ENCODE measurements around the gene CNTN4. TPM values are rescaled to one million over a fixed set of nuclear protein-coding genes. Genes with fewer than 3 reads are reported as not detected.

Gene CNTN4
- total RNA-seq, 2 experiments from 2014 or later = not detected

GRCh38 chr3:2727101-2727500 is 628.4 kb downstream of the CNTN4 start:
- DNase-seq = no peak
- H3K27me3 Mint-ChIP-seq = no peaks in the 10 kb centered on the region
- no peak for ATAC-seq
- intact Hi-C loops (cut with micrococcal nuclease) = no loop called here
- H3K4me1 Mint-ChIP-seq (ENCODE audit: low read depth) = no peaks in the 10 kb centered on the region
- no peaks in the 10 kb centered on the region for H3K9me3 Mint-ChIP-seq
- no peak overlapping the region for H3K4me3 Mint-ChIP-seq
- POLR2A ChIA-PET = no interaction called here
- no peak for TF ChIP-seq CTCF (IDR thresholded peaks at IDR 0.05)
- CTCF ChIA-PET = no interaction called here
- no peaks in the 10 kb centered on the region for H3K36me3 Mint-ChIP-seq (ENCODE audit: low read depth)
- no peak overlapping the region for H3K27ac Mint-ChIP-seq

DNA sequence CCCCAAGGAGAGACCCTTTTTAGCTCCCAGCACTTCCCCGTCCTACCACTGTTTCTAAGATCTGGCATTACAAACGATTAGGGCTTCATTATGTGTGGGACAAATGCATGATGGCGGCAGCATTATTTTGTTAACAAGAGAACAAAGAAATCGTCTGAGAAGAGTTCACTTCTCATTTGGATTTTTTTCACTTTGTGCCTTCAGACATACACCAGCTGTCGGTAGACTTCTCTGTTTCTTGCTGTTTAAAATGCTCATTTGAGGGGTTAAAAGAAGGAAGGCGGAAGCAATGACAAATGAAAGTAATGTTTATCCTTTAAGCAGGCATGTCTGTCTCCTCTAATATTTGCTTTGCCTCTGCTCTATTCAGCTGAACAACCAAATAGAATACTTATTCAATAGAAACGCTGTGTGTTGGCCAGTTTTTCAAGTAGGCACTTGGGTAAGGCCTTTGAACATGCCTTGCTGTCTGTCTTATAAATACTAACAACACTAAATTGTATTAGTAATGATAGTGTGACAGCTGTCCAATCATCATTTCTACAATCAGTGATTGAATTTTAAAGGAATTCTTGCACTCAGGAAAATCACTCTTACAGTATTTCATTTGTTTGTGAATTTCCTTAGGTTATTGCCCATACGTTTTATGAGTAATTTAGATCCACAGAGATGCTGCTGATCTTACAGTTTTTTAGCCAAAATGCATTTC is 629.1 kb downstream of the CNTN4 start:
- ChIA-PET CTCF (no interaction called here), POLR2A (interaction anchor here (0.5 kb wide), 1 partner anchor 1236 kb away, joined by 3 read pairs; no protein-coding TSS in a partner anchor)
- intact Hi-C loops (cut with micrococcal nuclease) = no loop called here
- no peaks in the 10 kb centered on the region for H3K4me1 Mint-ChIP-seq (ENCODE audit: low read depth)
- no peaks in the 10 kb centered on the region for H3K27me3 Mint-ChIP-seq
- no peak overlapping the region for H3K27ac Mint-ChIP-seq
- H3K9me3 Mint-ChIP-seq = no peaks in the 10 kb centered on the region
- TF ChIP-seq CTCF (IDR thresholded peaks at IDR 0.05) = no peak
- DNase-seq (no peak), ATAC-seq (no peak)
- H3K36me3 Mint-ChIP-seq (ENCODE audit: low read depth) = no peaks in the 10 kb centered on the region
- H3K4me3 Mint-ChIP-seq = no peak overlapping the region

- no peaks in the 10 kb centered on the region for H3K9me3 Mint-ChIP-seq
- no peak overlapping the region for H3K27ac Mint-ChIP-seq
- DNase-seq = no peak
- H3K4me3 Mint-ChIP-seq = no peak overlapping the region
- intact Hi-C loops (cut with micrococcal nuclease) = no loop called here
- peaks cover 1% of the 10 kb centered on the region for H3K27me3 Mint-ChIP-seq
- no peaks in the 10 kb centered on the region for H3K36me3 Mint-ChIP-seq (ENCODE audit: low read depth)
- no peak for ATAC-seq
- no peaks in the 10 kb centered on the region for H3K4me1 Mint-ChIP-seq (ENCODE audit: low read depth)
- ChIA-PET POLR2A (no interaction called here), CTCF (no interaction called here)
- no peak for TF ChIP-seq CTCF (IDR thresholded peaks at IDR 0.05)
Measured at GRCh38 chr3:2731843-2732242, 633.2 kb downstream of the CNTN4 start.

GRCh38 chr3:2735392-2735894 is 636.8 kb downstream of the CNTN4 start:
- Mint-ChIP-seq H3K36me3 (ENCODE audit: low read depth) (no peaks in the 10 kb centered on the region), H3K9me3 (no peaks in the 10 kb centered on the region), H3K27me3 (peaks cover 1% of the 10 kb centered on the region), H3K27ac (no peak overlapping the region), H3K4me3 (no peak overlapping the region), H3K4me1 (ENCODE audit: low read depth) (no peaks in the 10 kb centered on the region)
- intact Hi-C loops (cut with micrococcal nuclease) = no loop called here
- DNase-seq (no peak), ATAC-seq (no peak)
- ChIA-PET CTCF (interaction anchor here (2.0 kb wide), 1 partner anchor 21 kb away, joined by 4 read pairs; no protein-coding TSS in a partner anchor), POLR2A (no interaction called here)
- no peak for TF ChIP-seq CTCF (IDR thresholded peaks at IDR 0.05)

GRCh38 chr3:2741516-2741915 is 642.9 kb downstream of the CNTN4 start:
- peaks cover 2% of the 10 kb centered on the region for H3K27me3 Mint-ChIP-seq
- H3K27ac Mint-ChIP-seq = no peak overlapping the region
- H3K4me3 Mint-ChIP-seq = no peak overlapping the region
- DNase-seq (no peak), ATAC-seq (no peak)
- TF ChIP-seq CTCF (IDR thresholded peaks at IDR 0.05) = no peak
- ChIA-PET POLR2A (no interaction called here), CTCF (no interaction called here)
- no peaks in the 10 kb centered on the region for H3K9me3 Mint-ChIP-seq
- intact Hi-C loops (cut with micrococcal nuclease) = no loop called here
- H3K4me1 Mint-ChIP-seq (ENCODE audit: low read depth) = no peaks in the 10 kb centered on the region
- H3K36me3 Mint-ChIP-seq (ENCODE audit: low read depth) = no peaks in the 10 kb centered on the region
